Measurements from ENCODE around the gene SCFD2.

The SCFD2 gene

DNA sequence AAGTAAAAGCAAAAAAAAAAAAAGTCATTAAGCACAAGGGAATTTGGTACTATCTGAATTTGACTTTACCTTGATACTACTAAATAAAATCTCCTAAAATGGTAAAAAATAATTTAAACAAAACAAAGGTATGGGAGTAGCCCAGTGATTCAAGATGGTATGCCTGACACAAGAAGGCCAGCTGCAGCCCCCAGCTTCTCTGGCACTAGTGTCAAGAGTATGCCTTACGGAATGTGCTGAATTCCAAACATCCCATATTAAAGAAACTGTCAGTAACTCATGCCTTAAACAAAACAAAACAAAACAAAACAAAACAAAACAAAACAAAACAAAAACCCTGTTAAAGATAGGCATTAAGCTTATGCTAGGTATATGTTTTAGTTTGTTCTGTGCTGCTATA lies 422.9 kb downstream of the SCFD2 start:
- no peaks in the 10 kb centered on the region for H4K20me1 ChIP-seq (ENCODE audit: insufficient read depth, low read length)
- H3K27me3 ChIP-seq (ENCODE audit: insufficient read depth, low read length), result no peaks in the 10 kb centered on the region
- H3K9me3 ChIP-seq (ENCODE audit: low read length), result no peaks in the 10 kb centered on the region
- H3K4me3 ChIP-seq (ENCODE audit: low read depth, low read length, poor library complexity, severe bottlenecking), result no peak overlapping the region
- H2AFZ ChIP-seq (ENCODE audit: low read length), result no peak overlapping the region
- no peak overlapping the region for H3K4me2 ChIP-seq (ENCODE audit: low read length)
- H3K4me1 ChIP-seq (ENCODE audit: insufficient read depth, low read length, severe bottlenecking), result no peaks in the 10 kb centered on the region
- H3K36me3 ChIP-seq (ENCODE audit: insufficient read depth, low read length), result no peaks in the 10 kb centered on the region
- H3K9me2 ChIP-seq (ENCODE audit: low read depth, low read length), result no peaks in the 10 kb centered on the region
- H3F3A ChIP-seq (ENCODE audit: insufficient read depth, low read length), result no peaks in the 10 kb centered on the region
- no peaks in the 10 kb centered on the region for H3K79me2 ChIP-seq (ENCODE audit: insufficient read depth, low read length)
- TF ChIP-seq EZH2 (IDR thresholded peaks at IDR 0.05; ENCODE audit: borderline replicate concordance, low read length), result no peak
- TF ChIP-seq, protein P1, sequence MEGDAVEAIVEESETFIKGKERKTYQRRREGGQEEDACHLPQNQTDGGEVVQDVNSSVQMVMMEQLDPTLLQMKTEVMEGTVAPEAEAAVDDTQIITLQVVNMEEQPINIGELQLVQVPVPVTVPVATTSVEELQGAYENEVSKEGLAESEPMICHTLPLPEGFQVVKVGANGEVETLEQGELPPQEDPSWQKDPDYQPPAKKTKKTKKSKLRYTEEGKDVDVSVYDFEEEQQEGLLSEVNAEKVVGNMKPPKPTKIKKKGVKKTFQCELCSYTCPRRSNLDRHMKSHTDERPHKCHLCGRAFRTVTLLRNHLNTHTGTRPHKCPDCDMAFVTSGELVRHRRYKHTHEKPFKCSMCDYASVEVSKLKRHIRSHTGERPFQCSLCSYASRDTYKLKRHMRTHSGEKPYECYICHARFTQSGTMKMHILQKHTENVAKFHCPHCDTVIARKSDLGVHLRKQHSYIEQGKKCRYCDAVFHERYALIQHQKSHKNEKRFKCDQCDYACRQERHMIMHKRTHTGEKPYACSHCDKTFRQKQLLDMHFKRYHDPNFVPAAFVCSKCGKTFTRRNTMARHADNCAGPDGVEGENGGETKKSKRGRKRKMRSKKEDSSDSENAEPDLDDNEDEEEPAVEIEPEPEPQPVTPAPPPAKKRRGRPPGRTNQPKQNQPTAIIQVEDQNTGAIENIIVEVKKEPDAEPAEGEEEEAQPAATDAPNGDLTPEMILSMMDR (IDR thresholded peaks at IDR 0.05; ENCODE audit: low read length), result no peak
- no peak overlapping the region for H3K27ac ChIP-seq (ENCODE audit: low read depth, low read length, poor library complexity, severe bottlenecking)
- no peak overlapping the region for H3K9ac ChIP-seq (ENCODE audit: low read length)

- Histone ChIP-seq H3K27me3 (ENCODE audit: insufficient read depth, low read length) (no peaks in the 10 kb centered on the region), H3K4me1 (ENCODE audit: insufficient read depth, low read length, severe bottlenecking) (no peaks in the 10 kb centered on the region), H3K79me2 (ENCODE audit: insufficient read depth, low read length) (no peaks in the 10 kb centered on the region), H3K4me2 (ENCODE audit: low read length) (no peak overlapping the region), H3K9me3 (ENCODE audit: low read length) (no peaks in the 10 kb centered on the region), H3K9ac (ENCODE audit: low read length) (no peak overlapping the region), H3K27ac (ENCODE audit: low read depth, low read length, poor library complexity, severe bottlenecking) (no peak overlapping the region), H2AFZ (ENCODE audit: low read length) (no peak overlapping the region), H3K9me2 (ENCODE audit: low read depth, low read length) (no peaks in the 10 kb centered on the region), H4K20me1 (ENCODE audit: insufficient read depth, low read length) (no peaks in the 10 kb centered on the region), H3F3A (ENCODE audit: insufficient read depth, low read length) (no peaks in the 10 kb centered on the region), H3K36me3 (ENCODE audit: insufficient read depth, low read length) (no peaks in the 10 kb centered on the region), H3K4me3 (ENCODE audit: low read depth, low read length, poor library complexity, severe bottlenecking) (no peak overlapping the region)
- TF ChIP-seq, protein P1 (IDR thresholded peaks at IDR 0.05; ENCODE audit: low read length), result no peak
Observed at GRCh38 chr4:52941450-52941849, 424.4 kb downstream of the SCFD2 start.

- H3K27me3 ChIP-seq (ENCODE audit: insufficient read depth, low read length), result no peaks in the 10 kb centered on the region
- H3K4me2 ChIP-seq (ENCODE audit: low read length), result no peak overlapping the region
- no peaks in the 10 kb centered on the region for H3K79me2 ChIP-seq (ENCODE audit: insufficient read depth, low read length)
- no peak overlapping the region for H3K27ac ChIP-seq (ENCODE audit: low read depth, low read length, poor library complexity, severe bottlenecking)
- H3F3A ChIP-seq (ENCODE audit: insufficient read depth, low read length), result no peaks in the 10 kb centered on the region
- H3K4me3 ChIP-seq (ENCODE audit: low read depth, low read length, poor library complexity, severe bottlenecking), result no peak overlapping the region
- no peak overlapping the region for H3K9ac ChIP-seq (ENCODE audit: low read length)
- no peaks in the 10 kb centered on the region for H4K20me1 ChIP-seq (ENCODE audit: insufficient read depth, low read length)
- H3K36me3 ChIP-seq (ENCODE audit: insufficient read depth, low read length), result no peaks in the 10 kb centered on the region
- TF ChIP-seq EZH2 (IDR thresholded peaks at IDR 0.05; ENCODE audit: borderline replicate concordance, low read length), result no peak
- TF ChIP-seq, protein P1 (IDR thresholded peaks at IDR 0.05; ENCODE audit: low read length), result no peak
- H3K4me1 ChIP-seq (ENCODE audit: insufficient read depth, low read length, severe bottlenecking), result no peaks in the 10 kb centered on the region
- no peaks in the 10 kb centered on the region for H3K9me2 ChIP-seq (ENCODE audit: low read depth, low read length)
- no peaks in the 10 kb centered on the region for H3K9me3 ChIP-seq (ENCODE audit: low read length)
- no peak overlapping the region for H2AFZ ChIP-seq (ENCODE audit: low read length)
Observed at GRCh38 chr4:52939739-52940138, 426.1 kb downstream of the SCFD2 start.
